PFSK-1 (cell line): ENCODE measurements around the gene CATSPERZ.

Experiments
- FOXP2 ChIP-seq: optimal IDR thresholded peaks from 2 replicates; pipeline ENCODE3; 2011; ENCODE audit warnings: borderline replicate concordance, control low read depth, inconsistent platforms; ENCODE audit not compliant: insufficient read depth; ENCODE audit errors: extremely low read length, extremely low read depth
- POLR2AphosphoS5 ChIP-seq: IDR thresholded peaks from 2 replicates; pipeline ENCODE4 v1.6.1; 2012; ENCODE audit warnings: low read depth, mild to moderate bottlenecking, control low read depth, low read length, moderate library complexity
- SIN3A ChIP-seq: IDR thresholded peaks from 2 replicates; pipeline ENCODE4 v1.6.1; 2012; ENCODE audit warnings: mild to moderate bottlenecking, low read length, moderate library complexity, borderline replicate concordance; ENCODE audit not compliant: insufficient read depth
- TAF1 ChIP-seq: IDR thresholded peaks from 2 replicates; pipeline ENCODE4 v1.6.1; 2012; ENCODE audit warnings: low read length, control low read depth, borderline replicate concordance; ENCODE audit not compliant: insufficient read depth
- TF ChIP-seq, protein P1 (sequence below), 2 experiments: IDR thresholded peaks; 2 replicates each; pipeline versions ENCODE4 v1.6.1 to v1.8.0; 2011 to 2012; ENCODE audit warnings: low read depth in 2 of 2, low read length in 2 of 2, control low read depth in 1 of 2, inconsistent platforms in 1 of 2, mild to moderate bottlenecking in 1 of 2, moderate library complexity in 1 of 2; ENCODE audit not compliant: insufficient read depth in 1 of 2

CATSPERZ gene

DNA sequence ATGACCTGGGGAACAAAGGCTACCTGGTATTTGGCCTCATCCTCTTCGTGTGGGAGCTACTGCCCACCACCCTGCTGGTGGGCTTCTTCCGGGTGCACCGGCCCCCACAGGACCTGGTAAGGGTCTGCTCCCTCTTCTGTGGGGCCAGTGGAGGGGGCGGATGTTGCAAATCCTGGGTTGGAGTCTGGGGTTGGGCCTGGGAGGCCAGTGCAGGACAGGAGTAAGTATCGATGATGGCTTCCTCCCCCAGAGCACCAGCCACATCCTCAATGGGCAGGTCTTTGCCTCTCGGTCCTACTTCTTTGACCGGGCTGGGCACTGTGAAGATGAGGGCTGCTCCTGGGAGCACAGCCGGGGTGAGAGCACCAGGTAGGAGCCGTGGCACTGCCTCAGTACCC, 11.8 kb upstream of the CATSPERZ start:
- no peak for TF ChIP-seq POLR2AphosphoS5
- TF ChIP-seq SIN3A, result no peak
- TF ChIP-seq, protein P1, sequence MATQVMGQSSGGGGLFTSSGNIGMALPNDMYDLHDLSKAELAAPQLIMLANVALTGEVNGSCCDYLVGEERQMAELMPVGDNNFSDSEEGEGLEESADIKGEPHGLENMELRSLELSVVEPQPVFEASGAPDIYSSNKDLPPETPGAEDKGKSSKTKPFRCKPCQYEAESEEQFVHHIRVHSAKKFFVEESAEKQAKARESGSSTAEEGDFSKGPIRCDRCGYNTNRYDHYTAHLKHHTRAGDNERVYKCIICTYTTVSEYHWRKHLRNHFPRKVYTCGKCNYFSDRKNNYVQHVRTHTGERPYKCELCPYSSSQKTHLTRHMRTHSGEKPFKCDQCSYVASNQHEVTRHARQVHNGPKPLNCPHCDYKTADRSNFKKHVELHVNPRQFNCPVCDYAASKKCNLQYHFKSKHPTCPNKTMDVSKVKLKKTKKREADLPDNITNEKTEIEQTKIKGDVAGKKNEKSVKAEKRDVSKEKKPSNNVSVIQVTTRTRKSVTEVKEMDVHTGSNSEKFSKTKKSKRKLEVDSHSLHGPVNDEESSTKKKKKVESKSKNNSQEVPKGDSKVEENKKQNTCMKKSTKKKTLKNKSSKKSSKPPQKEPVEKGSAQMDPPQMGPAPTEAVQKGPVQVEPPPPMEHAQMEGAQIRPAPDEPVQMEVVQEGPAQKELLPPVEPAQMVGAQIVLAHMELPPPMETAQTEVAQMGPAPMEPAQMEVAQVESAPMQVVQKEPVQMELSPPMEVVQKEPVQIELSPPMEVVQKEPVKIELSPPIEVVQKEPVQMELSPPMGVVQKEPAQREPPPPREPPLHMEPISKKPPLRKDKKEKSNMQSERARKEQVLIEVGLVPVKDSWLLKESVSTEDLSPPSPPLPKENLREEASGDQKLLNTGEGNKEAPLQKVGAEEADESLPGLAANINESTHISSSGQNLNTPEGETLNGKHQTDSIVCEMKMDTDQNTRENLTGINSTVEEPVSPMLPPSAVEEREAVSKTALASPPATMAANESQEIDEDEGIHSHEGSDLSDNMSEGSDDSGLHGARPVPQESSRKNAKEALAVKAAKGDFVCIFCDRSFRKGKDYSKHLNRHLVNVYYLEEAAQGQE (IDR thresholded peaks at IDR 0.05; ENCODE audit: insufficient read depth in 1 of 2, low read depth in 2 of 2, low read length in 2 of 2), result no peak
- no peak for TF ChIP-seq TAF1
- TF ChIP-seq FOXP2, result no peak

DNA sequence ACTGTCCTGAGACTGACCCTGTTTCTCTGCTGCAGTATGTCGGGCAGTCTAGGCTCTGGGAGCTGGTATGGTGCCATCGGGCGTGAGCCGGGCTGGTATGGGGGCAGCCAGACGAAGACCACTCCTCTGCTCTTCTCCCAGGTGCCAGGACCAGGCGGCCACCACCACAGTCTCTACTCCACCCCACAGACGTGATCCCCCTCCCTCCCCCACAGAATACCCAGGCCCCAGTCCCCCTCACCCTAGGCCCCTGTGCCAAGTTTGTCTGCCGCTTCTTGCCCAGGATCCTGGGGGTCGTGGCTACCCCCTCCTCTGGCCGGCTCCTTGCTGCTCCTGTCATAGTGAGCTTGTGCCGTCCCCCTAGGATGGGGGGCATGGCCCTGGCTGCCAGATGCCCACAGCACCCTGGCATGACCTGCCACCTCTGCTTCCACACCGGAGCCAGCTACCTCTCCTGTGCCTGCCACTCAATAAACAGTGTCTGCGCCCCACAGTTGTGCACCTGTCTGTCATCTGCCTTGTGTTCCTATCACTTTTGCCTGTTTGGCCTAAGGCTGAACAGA, 11.1 kb upstream of the CATSPERZ start:
- TF ChIP-seq FOXP2 (no peak), TAF1 (no peak), SIN3A (no peak), POLR2AphosphoS5 (no peak)
- TF ChIP-seq, protein P1 (IDR thresholded peaks at IDR 0.05; ENCODE audit: insufficient read depth in 1 of 2, low read depth in 2 of 2, low read length in 2 of 2), result no peak

DNA sequence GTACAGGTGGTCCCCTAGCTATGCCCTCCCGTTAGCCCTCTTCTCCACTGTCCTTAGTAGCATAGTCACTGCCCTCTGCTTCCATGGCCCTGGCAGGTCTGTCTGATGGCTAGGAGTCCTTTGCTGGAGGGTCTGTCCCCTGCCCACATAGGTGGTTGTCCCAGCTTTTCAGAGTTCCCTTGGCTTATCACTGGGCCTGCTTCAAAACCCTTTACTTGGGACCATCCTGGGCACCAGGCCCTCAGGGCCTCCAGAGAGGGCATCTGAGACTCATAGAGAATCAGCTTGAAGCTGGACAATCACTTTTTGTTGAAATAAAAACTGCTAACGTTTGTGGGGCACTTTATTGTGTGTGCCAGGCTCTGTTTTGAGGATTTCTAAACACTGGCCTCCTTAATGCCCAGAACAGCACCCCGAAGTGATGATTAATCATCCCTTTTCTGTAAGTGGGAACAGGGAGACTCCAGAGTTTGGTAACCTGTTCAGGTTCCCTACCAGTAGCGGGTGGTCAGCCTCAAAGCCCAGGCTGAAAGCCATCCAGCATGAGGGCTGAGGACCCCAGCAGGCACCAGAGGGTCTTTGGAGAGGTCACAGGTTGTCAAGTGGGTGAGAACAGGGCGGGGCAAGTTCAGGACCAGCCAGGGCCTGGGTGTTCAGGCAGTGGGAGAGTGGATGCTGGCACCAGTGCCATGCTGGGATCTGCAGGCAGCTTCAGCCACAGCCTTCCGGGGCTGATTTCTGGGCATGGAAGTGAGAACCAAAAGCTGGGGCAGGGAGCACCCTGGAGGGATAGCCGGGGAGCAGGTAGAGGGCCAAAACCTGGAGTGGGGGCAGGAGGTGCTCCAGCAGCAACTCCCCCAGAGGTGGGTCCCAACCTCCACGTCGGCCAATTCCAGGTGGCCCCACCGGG, 9.6 kb upstream of the CATSPERZ start:
- no peak for TF ChIP-seq SIN3A
- TF ChIP-seq TAF1, result no peak
- TF ChIP-seq, protein P1 (IDR thresholded peaks at IDR 0.05; ENCODE audit: insufficient read depth in 1 of 2, low read depth in 2 of 2, low read length in 2 of 2), result no peak
- TF ChIP-seq FOXP2, result no peak

DNA sequence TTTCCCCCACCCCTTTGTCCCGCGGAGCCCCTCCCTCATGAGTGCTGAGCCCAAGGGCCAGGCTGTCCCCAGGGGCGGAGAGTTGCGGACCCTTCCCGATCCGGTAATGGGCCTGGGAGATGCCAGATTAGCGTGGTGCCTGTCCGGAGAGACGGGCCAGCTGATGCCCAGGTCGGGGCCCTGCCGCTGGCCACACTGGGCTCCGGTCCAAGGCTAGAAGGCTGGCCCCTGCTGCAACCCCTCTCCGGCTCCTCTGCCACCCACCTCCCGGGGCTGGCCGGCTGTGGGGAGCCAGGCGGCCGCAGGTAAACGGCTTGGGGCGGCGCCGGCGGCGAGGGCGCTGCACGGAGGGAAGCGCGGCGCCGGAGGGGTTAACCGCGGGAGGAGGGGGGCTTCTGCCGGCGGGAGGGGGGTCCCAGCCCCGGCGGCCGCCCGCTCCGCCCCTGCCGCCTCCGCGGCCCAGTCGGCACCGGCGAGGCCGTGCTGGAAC, 8.9 kb upstream of the CATSPERZ start, which contains the start of gene KCNK4:
KCNK4 (plus strand) TSS at position 41 of the 490 bp plus-strand sequence. CDS start 1,717 bp downstream, outside the sequence.
- no peak for TF ChIP-seq POLR2AphosphoS5
- TF ChIP-seq SIN3A, result no peak
- TF ChIP-seq, protein P1 (IDR thresholded peaks at IDR 0.05; ENCODE audit: insufficient read depth in 1 of 2, low read depth in 2 of 2, low read length in 2 of 2), result no peak
- no peak for TF ChIP-seq TAF1
- TF ChIP-seq FOXP2, result no peak

DNA sequence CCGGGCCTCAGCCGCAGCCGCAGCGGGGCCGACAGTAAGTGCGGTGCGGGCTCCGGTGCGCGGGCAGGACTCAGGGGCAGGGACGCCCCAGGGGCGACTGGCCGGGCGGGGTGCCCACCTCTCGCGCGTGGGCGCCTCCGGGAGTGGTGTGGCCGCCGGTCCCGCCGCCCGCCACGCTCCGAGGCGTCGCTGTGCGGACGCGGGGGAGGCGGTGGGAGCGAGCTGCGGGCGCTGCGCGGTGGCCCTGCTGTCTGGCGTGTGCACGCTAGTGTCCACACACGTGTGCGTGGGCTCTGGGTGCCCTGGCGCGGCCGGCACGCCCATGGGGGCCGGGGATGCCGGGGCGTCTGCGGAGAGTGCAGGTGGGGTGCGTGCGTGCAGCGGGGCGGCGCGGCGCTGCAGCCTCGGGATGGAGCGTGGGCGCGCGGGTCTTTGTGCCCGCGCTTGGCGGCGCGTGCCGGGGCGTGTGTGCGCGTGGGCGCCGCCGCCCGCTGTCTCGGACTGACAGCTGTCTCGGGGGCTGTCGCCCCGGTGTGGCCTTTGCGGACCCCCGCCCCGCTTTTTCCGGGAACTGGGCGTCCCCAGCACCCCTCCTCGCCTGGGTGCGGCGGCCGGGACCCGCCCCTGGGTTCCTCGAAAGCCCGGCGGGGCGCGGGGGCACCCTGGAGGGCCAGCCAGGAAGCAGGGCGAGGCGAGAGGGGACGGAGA, 8.3 kb upstream of the CATSPERZ start:
- TF ChIP-seq SIN3A (no peak), FOXP2 (no peak), TAF1 (no peak), POLR2AphosphoS5 (no peak)
- TF ChIP-seq, protein P1 (IDR thresholded peaks at IDR 0.05; ENCODE audit: insufficient read depth in 1 of 2, low read depth in 2 of 2, low read length in 2 of 2), result no peak
